HG03045 (cell line): Measurements from ENCODE around the gene GIMD1.

ENCODE experiments used
- ATAC-seq: cut with Tn5 transposase; IDR thresholded peaks from one replicate; pipeline ENCODE4 v1.9.1; 2021; ENCODE audit warnings: mild to moderate bottlenecking, moderate library complexity; ENCODE audit not compliant: unreplicated experiment

GIMD1 gene

DNA sequence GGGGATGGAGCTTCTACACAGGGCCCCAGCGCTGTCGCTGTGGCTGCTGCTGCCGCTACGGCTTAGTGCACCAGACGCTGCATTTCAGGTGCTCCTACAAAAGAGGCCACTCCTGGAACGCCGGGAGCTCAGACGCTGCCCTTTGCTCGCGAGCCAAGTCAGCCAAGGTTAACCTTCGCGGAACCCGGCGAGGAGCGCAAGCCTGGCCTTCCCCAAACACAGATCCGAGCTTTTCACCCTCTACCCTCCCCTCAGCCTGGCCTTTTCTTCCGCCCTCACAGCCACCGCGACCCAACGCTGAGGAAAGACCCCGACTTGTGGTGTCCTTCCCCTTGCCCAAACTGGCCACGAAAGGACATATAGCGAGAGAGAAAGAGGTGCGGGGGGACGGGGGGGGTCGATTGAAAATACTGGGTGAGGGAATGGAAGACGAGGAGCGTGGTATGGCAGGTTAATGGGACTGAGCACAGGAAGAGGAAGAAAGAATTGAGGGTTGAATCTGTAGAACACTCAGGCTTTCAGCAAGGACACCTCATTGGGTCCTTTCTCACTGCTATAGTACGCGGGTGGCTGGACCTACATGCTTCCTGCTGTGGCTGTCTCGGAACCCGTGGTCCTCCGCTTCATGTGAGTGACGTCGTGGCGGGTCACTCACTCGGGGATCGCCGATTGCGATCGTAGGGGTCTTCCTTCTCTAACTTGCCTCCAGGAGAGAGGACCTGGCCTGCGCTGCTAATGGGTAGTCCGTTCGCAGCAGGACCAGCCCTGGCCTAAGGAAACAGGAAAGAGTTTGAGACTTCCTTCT is 52.4 kb downstream of the GIMD1 start, which contains the start of the genes AIMP1 and TBCK:
Gene AIMP1 (plus strand): TSS at position 583 of the 805 bp plus-strand sequence. CDS start 8,460 bp downstream, outside the sequence.
Gene TBCK (minus strand): TSS at position 242 of the 805 bp plus-strand sequence. CDS start 7,249 bp downstream, outside the sequence.
- peak; percentile 90 for ATAC-seq

DNA sequence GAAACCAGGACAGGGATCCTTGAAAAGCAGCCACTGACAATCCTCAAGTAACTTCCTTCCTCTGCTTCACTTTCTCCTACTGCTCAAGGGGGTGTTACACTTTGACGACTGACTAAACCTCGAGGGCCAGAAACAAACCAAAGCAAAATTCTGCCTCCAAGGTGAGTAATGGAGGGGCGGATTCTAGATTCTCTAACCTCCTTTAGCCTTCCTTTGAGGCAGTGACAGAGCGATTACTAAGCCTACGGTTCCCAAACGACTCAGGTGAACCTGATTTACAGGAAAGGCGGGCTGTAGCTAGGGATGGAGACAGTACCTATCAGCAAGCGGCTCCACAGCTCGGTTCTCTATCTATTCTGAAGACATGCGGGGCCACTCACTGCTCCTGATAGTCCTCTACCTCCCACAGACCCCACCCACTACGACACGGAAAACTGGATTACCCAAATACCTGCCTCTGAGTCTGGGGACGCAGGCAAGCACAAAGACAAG is 53.1 kb downstream of the GIMD1 start:
- ATAC-seq, result peak; percentile 30

DNA sequence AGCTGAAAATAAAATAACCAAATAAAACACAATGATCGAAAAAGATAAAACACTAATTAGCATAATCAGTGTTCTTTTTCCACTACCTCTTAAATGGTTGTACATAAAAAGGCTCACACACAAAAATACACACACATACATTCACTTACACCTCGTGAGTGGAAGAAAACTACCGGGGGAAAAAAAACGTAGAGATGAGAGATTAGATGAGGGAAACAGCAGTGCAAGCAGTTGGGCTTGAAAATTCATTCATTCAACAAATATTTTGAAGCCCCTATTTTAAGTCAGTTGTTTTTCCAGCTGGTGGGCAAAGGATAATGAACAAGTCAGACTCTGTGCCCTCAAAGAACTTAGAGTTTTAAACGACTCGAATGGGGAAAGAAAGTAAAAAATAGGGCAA is 53.6 kb downstream of the GIMD1 start:
- no peak for ATAC-seq

DNA sequence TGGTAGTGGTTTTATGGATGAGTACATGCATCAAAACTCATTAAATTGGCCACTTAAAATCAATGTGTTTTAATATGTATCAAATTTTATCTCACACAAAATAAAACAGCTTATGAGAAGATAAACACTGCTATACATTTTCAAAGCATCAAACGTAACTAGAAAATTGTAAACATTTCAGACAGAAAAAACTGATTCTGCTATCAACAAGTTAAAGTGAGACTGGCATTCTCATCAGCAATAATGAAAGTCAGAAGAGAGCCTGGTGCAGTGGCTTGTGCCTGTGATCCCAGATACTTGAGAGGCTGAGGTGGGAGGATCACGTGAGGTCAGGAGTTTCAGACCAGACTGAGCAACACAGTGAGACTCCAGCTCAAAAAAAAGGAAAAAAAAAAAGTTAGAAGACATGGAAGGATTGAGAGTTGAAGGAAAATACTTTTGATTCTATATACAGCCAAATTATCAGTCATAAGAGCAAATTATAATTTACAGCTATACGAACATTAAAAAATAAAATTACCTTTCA is 55.5 kb downstream of the GIMD1 start:
- no peak for ATAC-seq

DNA sequence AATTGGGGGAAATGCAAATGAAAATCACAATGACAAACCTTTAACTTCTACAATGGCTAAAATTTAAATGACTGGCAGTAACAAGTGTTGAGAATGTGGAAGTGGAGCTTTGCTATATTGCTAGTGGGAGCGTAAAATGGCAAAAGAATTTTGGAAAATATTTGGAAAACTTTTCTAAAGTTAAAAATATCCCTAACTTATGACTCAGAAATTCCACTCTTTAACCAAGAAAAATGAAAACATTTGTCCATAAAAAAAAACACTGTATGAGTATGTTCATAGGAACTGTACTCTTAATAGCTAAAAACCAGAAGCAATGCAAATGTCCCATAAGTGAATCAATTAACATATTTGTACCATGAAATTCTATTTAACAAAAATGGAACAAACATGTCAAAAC is 56.2 kb downstream of the GIMD1 start:
- no peak for ATAC-seq
